ENCODE results near the gene WHRN.

WHRN gene

DNA sequence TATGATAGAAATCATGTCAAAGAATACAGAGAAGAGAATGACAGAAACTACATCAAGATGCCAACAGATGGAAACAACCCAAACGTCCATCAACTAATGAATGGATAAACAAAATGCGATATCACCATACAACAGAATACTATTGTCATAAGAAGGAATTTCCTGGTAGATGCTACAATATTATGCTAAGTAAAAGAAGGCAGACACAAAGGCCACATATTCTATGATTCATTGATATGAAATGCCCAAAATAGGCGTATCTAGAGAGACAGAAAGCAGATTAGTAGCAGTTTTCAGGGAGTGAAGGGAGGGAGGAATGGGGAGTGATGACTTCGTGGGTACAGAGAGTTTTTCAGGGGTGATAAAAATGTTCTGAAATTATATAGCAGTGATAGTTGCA is 59.2 kb downstream of the WHRN start:
- no peak for DNase-seq

- DNase-seq: no peak
Observed at GRCh38 chr9:114445616-114446015, 59.7 kb downstream of the WHRN start.

- no peak for DNase-seq
Observed at GRCh38 chr9:114442022-114442421, 63.3 kb downstream of the WHRN start.

- DNase-seq: no peak
Observed at GRCh38 chr9:114437401-114437893, 67.8 kb downstream of the WHRN start.

GRCh38 chr9:114434878-114435311 is 70.4 kb downstream of the WHRN start:
- DNase-seq: peak; percentile 53

- DNase-seq: no peak
Observed at GRCh38 chr9:114433720-114434255, 71.5 kb downstream of the WHRN start.

DNA sequence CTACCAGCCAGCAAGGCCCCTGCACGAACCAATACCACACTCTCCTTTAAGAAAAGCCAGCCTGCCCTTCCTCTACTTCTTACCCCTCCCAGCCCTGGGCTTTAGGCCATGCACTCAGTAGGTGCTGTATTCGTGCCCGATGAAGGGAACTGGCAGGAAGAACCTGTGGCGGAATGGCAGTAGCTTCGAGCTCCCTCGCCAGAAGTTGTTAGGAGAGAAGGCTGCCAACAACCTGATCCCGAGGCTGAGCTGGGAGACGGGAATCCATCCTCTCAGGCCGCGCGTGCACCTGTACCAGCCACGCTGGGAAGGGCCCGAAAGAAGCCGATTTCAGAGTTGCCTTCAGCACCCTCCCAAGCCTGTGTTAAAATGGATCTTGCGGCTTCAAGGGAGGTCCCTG is 72.2 kb downstream of the WHRN start:
- no peak for DNase-seq

DNA sequence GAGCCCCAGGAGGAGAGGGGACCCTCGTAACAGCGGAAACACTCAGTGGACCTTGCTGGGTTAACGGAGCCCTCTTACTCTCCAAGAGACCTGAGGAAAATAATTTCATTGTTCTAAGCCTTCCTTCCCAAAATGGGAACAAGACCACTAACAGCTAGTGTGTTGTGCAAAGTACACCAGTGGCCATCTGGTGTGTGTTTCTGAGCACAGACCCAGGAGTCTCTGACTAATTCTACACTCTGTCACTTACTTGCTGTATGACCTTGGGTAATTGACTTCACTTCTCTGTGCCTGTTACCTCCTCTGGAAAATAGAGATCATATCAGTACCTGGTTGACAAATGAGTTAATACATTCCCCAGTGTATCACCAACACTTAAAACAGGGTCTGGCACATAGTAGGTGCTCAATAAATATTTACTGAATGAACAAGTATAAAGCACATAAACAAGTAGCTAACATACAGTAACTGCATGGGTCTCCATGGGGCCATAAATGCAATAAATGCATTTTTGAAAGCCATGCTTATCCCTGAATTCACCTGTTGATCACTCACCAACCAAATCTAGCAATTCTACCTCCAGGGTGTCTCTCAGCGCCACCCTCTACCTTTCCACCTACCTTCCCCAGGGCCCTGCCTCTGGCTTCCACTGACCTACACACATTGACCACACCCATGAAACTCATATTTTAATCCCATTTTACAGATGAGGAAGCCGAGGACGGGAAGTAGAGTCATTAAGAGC is 72.8 kb downstream of the WHRN start:
- DNase-seq: no peak

- no peak for DNase-seq
Observed at GRCh38 chr9:114431770-114432169, 73.5 kb downstream of the WHRN start.

- no peak for DNase-seq
Observed at GRCh38 chr9:114431003-114431402, 74.3 kb downstream of the WHRN start.

DNA sequence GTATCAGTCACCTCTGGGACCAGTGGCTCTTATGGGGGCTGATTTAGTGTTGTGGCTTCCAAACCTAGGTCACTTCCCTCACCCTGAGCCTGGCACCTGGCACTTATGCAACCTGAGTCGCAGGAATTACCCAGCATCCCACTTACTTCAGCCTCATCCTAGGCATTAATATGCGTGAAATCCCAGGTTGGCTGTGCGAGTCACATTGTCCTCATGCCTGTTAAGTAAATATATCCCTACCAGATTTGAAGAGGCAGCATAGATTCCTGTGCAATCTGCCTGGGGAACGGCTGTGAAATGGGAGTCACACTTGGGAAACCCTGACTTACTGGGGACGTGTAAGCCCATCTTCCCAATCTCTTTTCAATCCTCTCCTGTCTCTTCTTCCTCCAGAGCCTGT is 74.8 kb downstream of the WHRN start:
- no peak for DNase-seq

GRCh38 chr9:114429488-114429887 is 75.8 kb downstream of the WHRN start:
- no peak for DNase-seq

DNA sequence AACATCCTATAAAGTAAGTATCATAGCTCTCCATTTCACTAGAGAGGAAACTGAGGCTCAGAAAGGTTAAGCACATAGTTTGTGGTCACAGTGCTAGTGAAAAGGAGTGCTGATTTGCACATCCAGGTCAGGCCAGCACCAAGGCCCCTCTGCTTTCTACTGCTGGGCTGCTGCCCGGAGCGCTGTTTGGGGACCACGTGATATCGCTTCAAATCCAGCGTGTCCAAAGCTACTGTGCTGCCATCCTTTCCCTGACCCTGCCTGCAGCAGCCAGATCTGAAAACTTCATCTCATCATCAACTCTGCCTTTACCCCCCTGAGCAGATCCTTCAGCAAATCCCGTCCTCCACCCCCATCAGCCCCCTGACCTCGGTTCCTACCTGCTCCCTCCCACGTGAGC is 76.8 kb downstream of the WHRN start:
- no peak for DNase-seq

GRCh38 chr9:114427644-114428043 is 77.6 kb downstream of the WHRN start:
- no peak for DNase-seq

- DNase-seq: no peak
Observed at GRCh38 chr9:114426046-114426948, 79.0 kb downstream of the WHRN start.

DNA sequence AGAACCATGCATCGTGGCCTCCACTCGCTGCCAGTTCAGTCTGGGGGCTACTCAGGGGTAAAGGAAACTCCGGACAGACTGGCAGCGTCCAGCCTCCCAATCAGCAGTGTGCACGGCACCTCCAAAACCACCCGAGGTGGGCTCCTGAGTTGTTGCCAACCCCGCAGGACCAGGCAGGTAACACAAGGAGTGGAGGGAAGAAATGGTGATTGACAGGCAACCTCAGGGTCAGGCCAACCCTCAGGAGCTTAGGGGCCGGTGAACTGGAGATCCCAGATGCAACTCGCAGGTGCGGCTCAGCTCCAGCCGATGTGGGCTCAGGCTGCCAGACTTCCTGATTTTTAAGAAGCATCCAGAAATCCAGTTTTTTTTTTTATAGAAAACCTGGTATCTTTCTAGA is 80.1 kb downstream of the WHRN start:
- DNase-seq: no peak

- no peak for DNase-seq
Observed at GRCh38 chr9:114424126-114424525, 81.1 kb downstream of the WHRN start.

DNA sequence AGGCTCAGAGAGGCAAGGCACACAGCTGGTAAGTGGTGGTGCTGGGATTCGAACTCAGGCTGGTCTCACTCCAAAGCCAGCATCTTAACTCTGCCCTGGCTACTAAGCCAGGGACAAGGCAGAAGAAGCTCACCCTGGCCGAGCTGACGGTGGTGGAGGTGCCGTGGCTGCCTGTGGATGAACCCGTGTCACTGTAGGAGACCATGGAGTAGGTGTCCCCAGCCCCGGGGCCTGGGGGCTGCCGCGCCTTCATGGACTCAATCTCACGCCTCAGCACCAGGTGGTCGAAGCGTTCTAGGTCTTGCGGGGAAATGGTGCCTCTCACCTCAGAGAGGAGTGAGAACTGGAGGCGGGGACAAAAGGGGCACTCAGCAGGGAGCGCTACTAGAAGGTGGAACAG is 82.1 kb downstream of the WHRN start:
- DNase-seq: no peak

GRCh38 chr9:114421147-114421546 is 84.1 kb downstream of the WHRN start:
- no peak for DNase-seq

- DNase-seq: no peak
Observed at GRCh38 chr9:114419796-114420195, 85.5 kb downstream of the WHRN start.

DNA sequence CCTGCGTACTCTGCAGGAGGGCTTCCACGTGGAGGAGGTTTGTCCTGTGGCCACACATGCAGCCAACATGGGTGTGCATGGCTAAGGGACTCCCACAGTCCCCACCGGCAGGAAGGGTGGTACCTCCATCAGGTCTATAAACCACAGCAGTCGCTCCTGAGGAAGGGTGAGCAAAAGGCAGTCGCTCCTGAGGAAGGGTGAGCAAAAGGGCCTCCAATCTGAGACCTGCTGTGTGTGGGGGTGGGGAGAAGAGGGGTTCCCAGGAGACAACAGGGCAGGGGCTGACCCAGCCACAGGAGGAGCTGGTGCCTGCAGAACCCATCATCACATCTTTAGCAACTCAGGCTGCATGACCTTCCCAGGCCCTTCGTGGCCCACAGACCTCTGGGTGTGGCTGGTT is 87.2 kb downstream of the WHRN start:
- DNase-seq: no peak

GRCh38 chr9:114417511-114417910 is 87.8 kb downstream of the WHRN start:
- DNase-seq: no peak

GRCh38 chr9:114416906-114417305 is 88.4 kb downstream of the WHRN start:
- no peak for DNase-seq

- no peak for DNase-seq
Observed at GRCh38 chr9:114416290-114416689, 89.0 kb downstream of the WHRN start.
